Esophagus (tissue), 2 donors: ENCODE results near the gene KNOP1. TPM values are rescaled to one million over a fixed set of nuclear protein-coding genes. Genes with fewer than 3 reads are reported as not detected.
A peak's percentile ranks its signal among the peaks of the same experiment; 100 is the strongest.

Source experiments
- H3K27ac ChIP-seq, 2 donors: one replicate each; pipeline ENCODE4 v1.5.1; 2013; ENCODE audit warnings: low read depth in 2 of 2, mild to moderate bottlenecking in 2 of 2, inconsistent platforms in 1 of 2, low read length in 1 of 2, moderate library complexity in 1 of 2
- H3K27me3 ChIP-seq, 2 donors: one replicate each; pipeline ENCODE4 v1.6.1; 2013; ENCODE audit warnings: low read length in 2 of 2, control low read depth in 1 of 2, mild to moderate bottlenecking in 1 of 2; ENCODE audit not compliant: insufficient read depth in 2 of 2, control insufficient read depth in 1 of 2
- H3K36me3 ChIP-seq, 2 donors: one replicate each; pipeline ENCODE4 v1.6.1; 2013; ENCODE audit warnings: low read length in 1 of 2; ENCODE audit not compliant: control insufficient read depth in 2 of 2, insufficient read depth in 2 of 2
- H3K4me1 ChIP-seq, 2 donors: one replicate each; pipeline ENCODE4 v1.6.1; 2013; ENCODE audit warnings: low read length in 1 of 2; ENCODE audit not compliant: control insufficient read depth in 2 of 2, insufficient read depth in 2 of 2
- H3K4me3 ChIP-seq, 2 donors: one replicate each; pipeline ENCODE4 v1.5.1; 2013; ENCODE audit warnings: low read length in 2 of 2, mild to moderate bottlenecking in 2 of 2, low read depth in 1 of 2, moderate library complexity in 1 of 2
- H3K9me3 ChIP-seq, 2 donors: one replicate each; pipeline ENCODE4 v1.6.1; 2013; ENCODE audit warnings: mild to moderate bottlenecking in 2 of 2, low read depth in 1 of 2, low read length in 1 of 2, moderate library complexity in 1 of 2; ENCODE audit not compliant: control insufficient read depth in 2 of 2, insufficient read depth in 1 of 2
- WGBS, 2 donors: extraction: QIAGEN DNeasy Blood & Tissue Kit; methylation state at CpG; one replicate each; pipeline ENCODE4 v1.1.7; 2013; 5-methylcytosine and 5-hydroxymethylcytosine counted together
- polyA plus RNA-seq, 2 donors: library from polyadenylated mRNA; stranded (reverse); fragments of 200-250 nt; gene quantifications; one replicate each; pipeline ENCODE4 v1.2.3, GENCODE V29; 2013
- donor health status: healthy with polysubstance abuse.
- donor health status: Bipolar disorder and iron deficiency.

The KNOP1 gene
- polyA plus RNA-seq, 2 donors = 12.8 to 14.3 TPM

DNA sequence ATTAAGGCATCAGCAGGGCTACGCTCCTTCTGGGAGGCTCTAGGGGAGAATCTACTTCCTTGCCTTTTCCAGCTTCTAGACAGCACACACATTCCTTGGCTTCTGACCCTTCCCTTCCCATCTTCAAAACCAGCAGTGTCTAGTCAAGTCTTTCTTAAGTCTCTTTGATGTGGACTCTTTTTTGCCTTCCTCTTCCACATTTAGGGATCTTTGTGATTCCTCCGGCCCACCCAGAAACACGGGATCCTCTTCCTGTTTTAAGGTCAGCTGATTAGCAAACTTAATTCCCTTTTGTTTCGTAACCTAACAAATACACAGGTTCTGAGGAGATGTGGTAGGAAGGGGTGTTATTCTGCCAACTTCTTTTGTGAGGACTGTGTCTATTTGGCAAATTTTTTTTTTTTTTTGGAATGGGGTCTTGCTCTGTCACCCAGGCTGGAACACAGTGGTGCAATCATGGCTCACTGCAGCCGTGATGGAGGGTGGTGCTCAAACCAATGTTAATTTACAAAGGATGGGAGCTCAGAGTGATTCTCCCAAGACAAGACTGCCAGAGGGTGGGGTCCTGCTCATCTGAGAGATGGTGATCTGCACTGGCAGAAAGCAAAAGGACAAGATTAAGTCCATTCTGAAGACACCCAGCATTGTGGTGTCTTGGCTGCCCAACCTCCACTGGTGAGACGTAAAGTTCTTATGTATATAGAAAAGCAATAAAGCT lies 14.7 kb downstream of the KNOP1 start:
- Histone ChIP-seq H3K4me1 (peaks cover 8 to 14% of the 10 kb centered on the region in 2 donors), H3K4me3 (no peak overlapping the region), H3K27ac (peak overlapping the region; percentile 6 to 64), H3K36me3 (peaks cover 2 to 23% of the 10 kb centered on the region in 2 donors), H3K9me3 (no peaks in the 10 kb centered on the region), H3K27me3 (no peaks in the 10 kb centered on the region)
- WGBS, 2 donors = 83 to 84% methylated on average over 6 of the region's 6 CpGs

DNA sequence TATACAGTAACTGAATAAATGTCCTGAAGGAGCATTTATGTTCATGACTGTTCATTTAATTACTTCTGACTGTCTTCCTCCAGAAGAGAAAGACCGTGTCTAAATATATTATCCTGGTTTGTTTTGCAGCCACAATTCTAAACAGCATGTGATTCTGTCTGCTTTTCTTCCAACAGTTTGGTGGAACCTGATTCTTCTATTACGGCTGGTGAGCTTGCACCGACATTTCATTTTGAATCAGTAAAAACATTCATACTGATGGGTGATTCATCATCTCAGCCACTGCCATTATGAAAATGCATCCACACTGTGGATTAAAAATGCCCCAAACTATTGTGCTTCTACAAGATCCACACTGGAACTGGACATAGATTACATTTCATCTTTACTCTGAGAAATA lies 16.9 kb downstream of the KNOP1 start:
- 53 to 68% methylated on average over 3 of the region's 3 CpGs for WGBS, 2 donors
- H3K4me3 ChIP-seq = no peak overlapping the region
- H3K36me3 ChIP-seq = peaks cover 2 to 23% of the 10 kb centered on the region in 2 donors
- H3K4me1 ChIP-seq = peaks cover 12 to 25% of the 10 kb centered on the region in 2 donors
- no peaks in the 10 kb centered on the region for H3K9me3 ChIP-seq
- H3K27me3 ChIP-seq = no peaks in the 10 kb centered on the region
- peak overlapping the region in 1 of 2 donors; percentile 60 for H3K27ac ChIP-seq

GRCh38 chr16:19700319-19700781 lies 17.7 kb downstream of the KNOP1 start:
- peaks cover 13 to 25% of the 10 kb centered on the region in 2 donors for H3K4me1 ChIP-seq

GRCh38 chr16:19699472-19699871 lies 18.6 kb downstream of the KNOP1 start:
- H3K4me1 ChIP-seq = peaks cover 13 to 22% of the 10 kb centered on the region in 2 donors
- H3K27ac ChIP-seq = peak overlapping the region in 1 of 2 donors; percentile 54
- peak overlapping the region in 1 of 2 donors; percentile 15 for H3K4me3 ChIP-seq
- no peaks in the 10 kb centered on the region for H3K9me3 ChIP-seq
- 94 to 97% methylated on average over 8 of the region's 8 CpGs for WGBS, 2 donors
- no peaks in the 10 kb centered on the region for H3K27me3 ChIP-seq
- H3K36me3 ChIP-seq = peaks cover 2 to 17% of the 10 kb centered on the region in 2 donors

More at GRCh38 chr16:19700319-19700781, 17.7 kb downstream of the KNOP1 start:
- 25 to 35% methylated on average over 6 of the region's 6 CpGs for WGBS, 2 donors
- no peak overlapping the region for H3K4me3 ChIP-seq
- peak overlapping the region in 1 of 2 donors; percentile 60 for H3K27ac ChIP-seq
- H3K9me3 ChIP-seq = no peaks in the 10 kb centered on the region
- H3K27me3 ChIP-seq = no peaks in the 10 kb centered on the region
- peaks cover 2 to 20% of the 10 kb centered on the region in 2 donors for H3K36me3 ChIP-seq

GRCh38 chr16:19698480-19699465 lies 19.3 kb downstream of the KNOP1 start:
- Histone ChIP-seq H3K9me3 (no peaks in the 10 kb centered on the region), H3K4me3 (no peak overlapping the region), H3K36me3 (peaks cover 2 to 15% of the 10 kb centered on the region in 2 donors), H3K27ac (peak overlapping the region in 1 of 2 donors; percentile 54), H3K27me3 (no peaks in the 10 kb centered on the region), H3K4me1 (peaks cover 13 to 22% of the 10 kb centered on the region in 2 donors)
- WGBS, 2 donors = 72% methylated on average over 19 of the region's 19 CpGs

DNA sequence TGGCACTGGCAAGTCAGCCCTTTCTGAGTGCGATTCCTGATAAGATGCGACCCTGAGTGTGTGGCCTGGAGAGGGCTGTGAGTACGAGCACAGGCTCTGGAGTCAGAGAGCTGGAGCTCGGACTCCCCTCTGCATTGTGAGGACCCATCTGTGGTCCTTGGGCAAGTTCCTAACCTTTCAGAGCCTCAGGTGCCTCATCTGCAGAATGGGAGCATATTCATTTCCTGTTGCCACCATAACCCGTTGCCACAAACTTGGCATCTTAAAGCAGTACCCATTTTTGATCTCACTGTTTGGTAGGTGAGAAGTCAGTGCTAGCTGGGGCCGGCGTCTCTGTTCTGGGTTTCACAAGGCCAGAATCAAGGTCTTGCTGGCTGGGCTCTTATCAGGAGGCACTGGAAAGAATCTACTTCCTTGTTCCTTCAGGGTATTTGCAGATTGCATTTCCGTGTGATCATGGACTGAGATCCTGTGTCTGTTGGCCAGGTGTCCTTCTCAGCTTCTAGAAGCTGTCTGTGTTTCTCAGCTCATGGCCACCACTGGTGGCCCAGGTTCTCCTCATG lies 20.2 kb downstream of the KNOP1 start:
- Histone ChIP-seq H3K4me3 (no peak overlapping the region), H3K27me3 (no peaks in the 10 kb centered on the region), H3K36me3 (peaks cover 2 to 10% of the 10 kb centered on the region in 2 donors), H3K27ac (peak overlapping the region in 1 of 2 donors; percentile 18), H3K4me1 (peaks cover 13 to 22% of the 10 kb centered on the region in 2 donors), H3K9me3 (no peaks in the 10 kb centered on the region)
- 62 to 80% methylated on average over 8 of the region's 8 CpGs for WGBS, 2 donors

- peaks cover 2 to 5% of the 10 kb centered on the region in 2 donors for H3K36me3 ChIP-seq
- no peak overlapping the region for H3K4me3 ChIP-seq
- no peaks in the 10 kb centered on the region for H3K9me3 ChIP-seq
- WGBS, 2 donors = 55 to 71% methylated on average over 15 of the region's 15 CpGs
- no peaks in the 10 kb centered on the region for H3K27me3 ChIP-seq
- peak overlapping the region; percentile 30 to 64 for H3K27ac ChIP-seq
- H3K4me1 ChIP-seq = peaks cover 13 to 22% of the 10 kb centered on the region in 2 donors
Observed at GRCh38 chr16:19696961-19697360, 21.1 kb downstream of the KNOP1 start.

GRCh38 chr16:19696328-19696727 lies 21.7 kb downstream of the KNOP1 start:
- Histone ChIP-seq H3K4me3 (no peak overlapping the region), H3K27ac (peak overlapping the region; percentile 30 to 75), H3K4me1 (peaks cover 13 to 22% of the 10 kb centered on the region in 2 donors), H3K36me3 (peaks cover 2 to 5% of the 10 kb centered on the region in 2 donors), H3K9me3 (no peaks in the 10 kb centered on the region), H3K27me3 (no peaks in the 10 kb centered on the region)
- WGBS, 2 donors = 10 to 11% methylated on average over 10 of the region's 10 CpGs

DNA sequence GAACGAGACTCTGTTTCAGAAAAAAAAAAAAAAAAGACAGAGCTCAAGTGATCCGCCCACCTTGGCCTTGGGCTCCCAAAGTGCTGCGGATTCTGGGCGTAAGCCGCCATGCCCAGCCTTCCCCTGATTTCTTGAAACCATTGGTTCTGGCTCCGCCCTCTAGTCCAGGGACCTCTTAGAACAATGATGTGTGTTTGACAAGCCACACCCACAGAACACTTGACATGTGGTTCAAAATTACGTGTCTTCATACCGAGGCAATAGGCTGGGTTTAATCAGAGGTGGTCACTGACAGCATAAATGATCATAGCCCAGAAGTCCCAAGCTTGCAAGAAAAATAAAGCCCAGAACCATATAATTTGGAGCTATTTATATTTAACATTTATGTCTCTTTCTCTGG lies 23.0 kb downstream of the KNOP1 start:
- peaks cover 13 to 26% of the 10 kb centered on the region in 2 donors for H3K4me1 ChIP-seq

More for the DNA sequence above, 23.0 kb downstream of the KNOP1 start:
- no peaks in the 10 kb centered on the region for H3K27me3 ChIP-seq
- 93% methylated on average over 8 of the region's 8 CpGs for WGBS, 2 donors
- H3K27ac ChIP-seq = no peak overlapping the region
- H3K36me3 ChIP-seq = peaks cover 2 to 9% of the 10 kb centered on the region in 2 donors
- H3K4me3 ChIP-seq = no peak overlapping the region
- H3K9me3 ChIP-seq = no peaks in the 10 kb centered on the region
